Naive thymus-derived CD4-positive, alpha-beta T cell (primary cell): Measurements from ENCODE around the gene NELL2. TPM values are rescaled to one million over a fixed set of nuclear protein-coding genes. Genes with fewer than 3 reads are reported as not detected.

Experiments
- ATAC-seq: fragments of 150-1000 bp; cut with Tn5 transposase; 2 replicates; pipeline ENCODE4 v1.10.0; 2021; ENCODE audit warnings: mild to moderate bottlenecking, moderate library complexity
- CTCF ChIA-PET: fragments of 350-600 bp; sonication (Branson Sonifier 250); formaldehyde crosslinking; loops from one replicate; lab custom pipeline; 2021; ENCODE audit warnings: antibody characterized with exemption; lab: Charles Lee
- POLR2A ChIA-PET: fragments of 350-600 bp; sonication (Branson Sonifier 250); formaldehyde crosslinking; loops from one replicate; lab custom pipeline; 2021; ENCODE audit warnings: antibody characterized with exemption, inconsistent platforms; lab: Charles Lee
- DNase-seq, 9 donors: peaks; one replicate each; pipeline versions ENCODE4 v3.0.0 to v3.0.0-alpha.2; 2020 to 2022; ENCODE audit warnings: mixed read lengths in 1 of 9
- H3K27ac ChIP-seq: one replicate; pipeline ENCODE4 v1.7.0; 2013; ENCODE audit warnings: mild to moderate bottlenecking, low read depth, low read length, moderate library complexity
- H3K27me3 ChIP-seq, 2 donors: one replicate each; pipeline ENCODE4 v1.7.0; 2013; ENCODE audit warnings: low read length in 2 of 2, mild to moderate bottlenecking in 2 of 2, moderate library complexity in 2 of 2; ENCODE audit not compliant: control insufficient read depth in 2 of 2, insufficient read depth in 2 of 2
- H3K36me3 ChIP-seq, 3 experiments: 1 replicate in 2 of 3; 2 replicates in 1 of 3; pipeline ENCODE4 v1.7.0; 2013; ENCODE audit warnings: low read length in 3 of 3, mild to moderate bottlenecking in 3 of 3, moderate library complexity in 1 of 3; ENCODE audit not compliant: insufficient read depth in 3 of 3, control insufficient read depth in 2 of 3
- H3K4me1 ChIP-seq, 2 donors: one replicate each; pipeline ENCODE4 v1.7.0; 2013; ENCODE audit warnings: low read length in 2 of 2, mild to moderate bottlenecking in 2 of 2, moderate library complexity in 1 of 2; ENCODE audit not compliant: control insufficient read depth in 2 of 2, insufficient read depth in 2 of 2
- H3K4me3 ChIP-seq: 2 replicates; pipeline ENCODE4 v1.7.0; 2013; ENCODE audit warnings: mild to moderate bottlenecking, low read length
- H3K9me3 ChIP-seq, 3 experiments: 1 replicate in 2 of 3; 2 replicates in 1 of 3; pipeline ENCODE4 v1.7.0; 2013; ENCODE audit warnings: low read length in 3 of 3; ENCODE audit not compliant: control insufficient read depth in 2 of 3
- H3K27ac Mint-ChIP-seq, 9 donors: one replicate each; pipeline ENCODE4 v1.8.0; 2020 to 2022; ENCODE audit warnings: mixed read lengths in 9 of 9, mild to moderate bottlenecking in 8 of 9, moderate library complexity in 5 of 9, inconsistent platforms in 2 of 9
- H3K27me3 Mint-ChIP-seq, 5 donors: one replicate each; pipeline ENCODE4 v1.8.0; 2021 to 2022; ENCODE audit warnings: mixed read lengths in 5 of 5, mild to moderate bottlenecking in 1 of 5
- H3K36me3 Mint-ChIP-seq, 5 donors: one replicate each; pipeline ENCODE4 v1.8.0; 2020 to 2022; ENCODE audit warnings: mixed read lengths in 5 of 5, mild to moderate bottlenecking in 3 of 5, inconsistent platforms in 1 of 5
- H3K4me1 Mint-ChIP-seq, 7 donors: one replicate each; pipeline ENCODE4 v1.8.0; 2020 to 2022; ENCODE audit warnings: mixed read lengths in 7 of 7, mild to moderate bottlenecking in 3 of 7, inconsistent platforms in 1 of 7
- H3K4me3 Mint-ChIP-seq, 10 donors: one replicate each; pipeline ENCODE4 v1.8.0; 2020 to 2022; ENCODE audit warnings: mild to moderate bottlenecking in 10 of 10, mixed read lengths in 10 of 10, moderate library complexity in 6 of 10, inconsistent platforms in 2 of 10
- H3K9me3 Mint-ChIP-seq, 11 donors: one replicate each; pipeline ENCODE4 v1.8.0; 2020 to 2022; ENCODE audit warnings: mixed read lengths in 11 of 11, mild to moderate bottlenecking in 4 of 11, inconsistent platforms in 1 of 11, moderate library complexity in 1 of 11
- intact Hi-C, 2 donors: fragments of 100-400 bp; cut with micrococcal nuclease; formaldehyde crosslinking; loops; one replicate each; pipeline ENCODE4 v1.15.1; 2023
- polyA plus RNA-seq, 2 donors: library from polyadenylated mRNA; unstranded; fragments of 300-500 nt; fragmentation: Illumina TruSeq; gene quantifications; one replicate each; pipeline ENCODE4 v1.2.3, GENCODE V29; 2021
- total RNA-seq, 6 experiments: library from RNA in 5 of 6; stranded (reverse) in 5 of 6; gene quantifications; 1 replicate in 5 of 6; 2 replicates in 1 of 6; pipeline ENCODE4 v1.2.3 and lab custom pipeline; 2021 to 2026

The NELL2 gene
- total and polyA plus RNA-seq, 7 experiments from 2014 or later, result 60.9 to 414 (median 228) TPM

DNA sequence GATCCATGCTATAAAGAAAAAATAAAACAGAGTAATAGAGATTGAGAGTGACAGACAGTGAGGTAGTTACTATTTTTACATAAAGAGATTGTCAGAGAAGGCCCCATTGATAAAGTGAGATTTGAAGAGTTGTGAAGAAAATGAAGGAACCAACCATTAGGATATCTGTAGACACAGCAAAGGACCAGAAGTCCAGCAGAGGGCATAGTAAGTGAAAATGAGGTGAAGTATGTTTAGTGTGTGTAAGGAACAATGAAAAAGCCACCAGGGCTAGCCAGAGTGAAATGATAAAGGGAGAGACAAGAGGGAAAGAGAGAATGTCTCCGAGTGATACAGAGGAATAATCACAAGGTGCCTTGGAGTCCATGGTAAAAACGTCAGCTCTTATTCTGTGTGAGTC, 411.0 kb downstream of the NELL2 start:
- H3K27ac Mint-ChIP-seq, result no peak overlapping the region
- intact Hi-C loops, result no loop called here
- Histone ChIP-seq H3K27me3 (no peaks in the 10 kb centered on the region), H3K36me3 (no peaks in the 10 kb centered on the region), H3K4me1 (no peaks in the 10 kb centered on the region), H3K27ac (no peak overlapping the region), H3K9me3 (no peaks in the 10 kb centered on the region), H3K4me3 (no peak overlapping the region)
- no peak overlapping the region for H3K4me3 Mint-ChIP-seq
- peaks cover 0 to 4% (median 0%) of the 10 kb centered on the region in 5 donors for H3K27me3 Mint-ChIP-seq
- no peak for DNase-seq
- peaks cover 0 to 20% (median 8%) of the 10 kb centered on the region in 11 donors for H3K9me3 Mint-ChIP-seq
- H3K4me1 Mint-ChIP-seq, result no peaks in the 10 kb centered on the region
- H3K36me3 Mint-ChIP-seq, result no peaks in the 10 kb centered on the region
- POLR2A ChIA-PET, result no interaction called here
- CTCF ChIA-PET, result interaction anchor here (0.6 kb wide), 1 partner anchor 98 kb away, joined by 3 read pairs; no protein-coding TSS in a partner anchor
- no peak for ATAC-seq

DNA sequence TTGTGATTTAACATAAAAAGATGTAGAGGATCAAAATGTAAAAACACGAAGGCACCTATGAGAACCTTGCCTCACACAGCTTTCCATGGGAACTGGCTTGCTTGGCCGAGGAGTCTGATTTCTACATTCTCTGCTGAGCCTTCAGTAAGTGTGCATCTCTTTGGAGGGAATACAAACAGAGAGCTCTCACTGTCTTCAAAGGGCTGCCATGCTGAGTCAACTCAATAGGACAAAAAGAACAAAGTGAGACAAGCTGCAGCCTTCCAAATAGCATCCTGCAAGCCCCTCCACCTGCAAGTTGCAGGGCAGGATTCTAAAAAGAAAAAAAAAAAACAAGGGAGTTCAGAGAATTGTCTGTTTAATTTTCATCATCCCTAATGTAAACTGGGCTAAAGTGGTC, 411.9 kb downstream of the NELL2 start:
- H3K4me1 Mint-ChIP-seq, result no peaks in the 10 kb centered on the region
- peaks cover 0 to 20% (median 8%) of the 10 kb centered on the region in 11 donors for H3K9me3 Mint-ChIP-seq
- H3K36me3 Mint-ChIP-seq, result no peaks in the 10 kb centered on the region
- Histone ChIP-seq H3K4me3 (no peak overlapping the region), H3K36me3 (no peaks in the 10 kb centered on the region), H3K27me3 (no peaks in the 10 kb centered on the region), H3K4me1 (no peaks in the 10 kb centered on the region), H3K9me3 (no peaks in the 10 kb centered on the region), H3K27ac (no peak overlapping the region)
- no peak overlapping the region for H3K4me3 Mint-ChIP-seq
- DNase-seq, result no peak
- intact Hi-C loops, result no loop called here
- no peak for ATAC-seq
- peaks cover 0 to 4% (median 0%) of the 10 kb centered on the region in 5 donors for H3K27me3 Mint-ChIP-seq
- ChIA-PET CTCF (no interaction called here), POLR2A (no interaction called here)
- H3K27ac Mint-ChIP-seq, result no peak overlapping the region

DNA sequence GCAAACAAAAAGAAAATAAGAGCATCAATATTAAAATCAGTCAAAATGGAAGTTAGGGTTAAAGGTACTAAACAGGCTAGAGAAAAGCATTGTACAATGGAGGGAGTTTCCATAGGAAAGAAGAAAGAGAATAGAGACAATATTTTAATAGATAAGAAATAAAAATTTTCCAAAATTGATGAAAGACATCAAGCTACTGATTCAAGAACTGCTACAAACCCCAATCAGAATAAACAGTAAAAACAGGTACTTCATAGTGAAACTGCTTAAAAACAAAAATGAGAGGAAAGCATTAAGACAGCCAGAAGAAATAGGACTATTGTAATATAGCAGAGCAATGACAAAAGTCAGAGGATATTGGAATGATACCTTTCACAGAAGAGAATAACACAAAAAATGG, 413.4 kb downstream of the NELL2 start:
- DNase-seq, result no peak
- Histone ChIP-seq H3K36me3 (no peaks in the 10 kb centered on the region), H3K9me3 (no peaks in the 10 kb centered on the region), H3K4me3 (no peak overlapping the region), H3K27me3 (no peaks in the 10 kb centered on the region), H3K4me1 (no peaks in the 10 kb centered on the region), H3K27ac (no peak overlapping the region)
- no peak for ATAC-seq
- Mint-ChIP-seq H3K27me3 (peaks cover 0 to 4% (median 0%) of the 10 kb centered on the region in 5 donors), H3K9me3 (peaks cover 0 to 13% (median 5%) of the 10 kb centered on the region in 11 donors), H3K27ac (no peak overlapping the region), H3K36me3 (no peaks in the 10 kb centered on the region), H3K4me1 (no peaks in the 10 kb centered on the region), H3K4me3 (no peak overlapping the region)
- intact Hi-C loops, result no loop called here
- POLR2A ChIA-PET, result no interaction called here
- CTCF ChIA-PET, result no interaction called here

DNA sequence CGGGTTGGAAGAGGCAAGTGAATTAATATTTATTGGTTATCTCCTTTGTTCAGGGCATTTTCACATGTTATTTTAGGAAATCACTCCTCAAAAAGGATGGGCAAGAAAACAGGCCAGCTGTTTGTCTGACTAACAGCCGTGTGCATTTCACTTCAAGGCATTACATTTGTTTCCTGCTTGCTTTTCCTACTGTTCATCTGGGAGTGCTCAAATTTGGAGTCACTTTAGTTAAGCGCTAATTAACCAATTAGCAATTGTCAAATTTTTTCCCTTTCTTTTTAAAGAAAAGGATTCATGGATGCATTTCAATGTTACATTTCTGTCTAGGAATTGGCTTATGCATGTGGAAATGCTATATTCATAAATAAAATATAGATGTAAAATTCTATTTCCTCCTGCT, 415.9 kb downstream of the NELL2 start:
- CTCF ChIA-PET, result no interaction called here
- H3K27me3 ChIP-seq, result no peaks in the 10 kb centered on the region
- H3K27ac Mint-ChIP-seq, result no peak overlapping the region
- no peaks in the 10 kb centered on the region for H3K4me1 Mint-ChIP-seq
- no peaks in the 10 kb centered on the region for H3K9me3 ChIP-seq
- ATAC-seq, result no peak
- no peak overlapping the region for H3K4me3 Mint-ChIP-seq
- DNase-seq, result no peak
- H3K4me1 ChIP-seq, result no peaks in the 10 kb centered on the region
- intact Hi-C loops, result no loop called here
- H3K4me3 ChIP-seq, result no peak overlapping the region
- H3K36me3 ChIP-seq, result no peaks in the 10 kb centered on the region
- POLR2A ChIA-PET, result no interaction called here
- peaks cover 0 to 4% (median 0%) of the 10 kb centered on the region in 5 donors for H3K27me3 Mint-ChIP-seq
- H3K9me3 Mint-ChIP-seq, result peaks cover 0 to 5% (median 0%) of the 10 kb centered on the region in 11 donors
- H3K27ac ChIP-seq, result no peak overlapping the region
- H3K36me3 Mint-ChIP-seq, result no peaks in the 10 kb centered on the region

DNA sequence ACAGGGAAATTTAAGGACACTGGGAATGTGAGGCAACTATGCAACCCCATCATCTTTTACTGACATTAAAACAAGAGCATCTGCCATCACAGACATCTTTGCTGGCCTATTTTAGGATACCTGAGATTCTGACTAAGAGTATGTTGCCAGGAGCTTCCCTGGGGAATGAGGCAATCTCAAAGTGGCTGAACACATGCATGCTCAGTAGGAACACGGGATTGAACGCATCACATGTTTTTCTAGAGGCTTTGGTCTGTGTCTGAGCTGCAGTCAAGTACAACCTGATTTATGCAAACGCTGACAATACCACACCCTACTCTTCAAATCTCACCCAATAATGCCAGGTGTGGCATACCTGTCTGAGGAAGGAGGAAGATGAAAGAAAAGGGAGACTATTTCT, 416.5 kb downstream of the NELL2 start:
- intact Hi-C loops, result no loop called here
- POLR2A ChIA-PET, result no interaction called here
- Histone ChIP-seq H3K27ac (no peak overlapping the region), H3K4me1 (no peaks in the 10 kb centered on the region), H3K4me3 (no peak overlapping the region), H3K9me3 (no peaks in the 10 kb centered on the region), H3K36me3 (no peaks in the 10 kb centered on the region), H3K27me3 (no peaks in the 10 kb centered on the region)
- ATAC-seq, result no peak
- Mint-ChIP-seq H3K9me3 (peaks cover 0 to 3% (median 0%) of the 10 kb centered on the region in 11 donors), H3K27ac (no peak overlapping the region), H3K4me3 (no peak overlapping the region), H3K27me3 (peaks cover 0 to 4% (median 0%) of the 10 kb centered on the region in 5 donors), H3K4me1 (no peaks in the 10 kb centered on the region), H3K36me3 (no peaks in the 10 kb centered on the region)
- no peak for DNase-seq
- CTCF ChIA-PET, result no interaction called here

Other genes starting within 250 kb of the NELL2 start
- gene DBX2, start 174.8 kb upstream of the NELL2 start, total RNA-seq, result not detected
- gene DBX2, start 174.8 kb upstream of the NELL2 start, polyA plus RNA-seq, result not detected